GM18870 (cell line): ENCODE measurements around the gene HOTAIR.

Source experiments
- ATAC-seq: cut with Tn5 transposase; IDR thresholded peaks from one replicate; pipeline ENCODE4 v1.9.1; 2021; ENCODE audit warnings: moderate library complexity; ENCODE audit not compliant: unreplicated experiment

The HOTAIR gene

GRCh38 chr12:54000116-54001114 lies 25.7 kb upstream of the HOTAIR start, which contains the start of gene HOXC9:
HOXC9 (plus strand) TSS chr12:54000161; CDS start chr12:54000189, 28 bp downstream.
- no peak for ATAC-seq

GRCh38 chr12:53999559-54000115 lies 24.9 kb upstream of the HOTAIR start:
- no peak for ATAC-seq

- no peak for ATAC-seq
Observed at GRCh38 chr12:53998900-53999236, 24.1 kb upstream of the HOTAIR start.

- ATAC-seq = no peak
Observed at GRCh38 chr12:53998110-53998899, 23.6 kb upstream of the HOTAIR start.

GRCh38 chr12:53997204-53998109 lies 22.7 kb upstream of the HOTAIR start:
- ATAC-seq = no peak

DNA sequence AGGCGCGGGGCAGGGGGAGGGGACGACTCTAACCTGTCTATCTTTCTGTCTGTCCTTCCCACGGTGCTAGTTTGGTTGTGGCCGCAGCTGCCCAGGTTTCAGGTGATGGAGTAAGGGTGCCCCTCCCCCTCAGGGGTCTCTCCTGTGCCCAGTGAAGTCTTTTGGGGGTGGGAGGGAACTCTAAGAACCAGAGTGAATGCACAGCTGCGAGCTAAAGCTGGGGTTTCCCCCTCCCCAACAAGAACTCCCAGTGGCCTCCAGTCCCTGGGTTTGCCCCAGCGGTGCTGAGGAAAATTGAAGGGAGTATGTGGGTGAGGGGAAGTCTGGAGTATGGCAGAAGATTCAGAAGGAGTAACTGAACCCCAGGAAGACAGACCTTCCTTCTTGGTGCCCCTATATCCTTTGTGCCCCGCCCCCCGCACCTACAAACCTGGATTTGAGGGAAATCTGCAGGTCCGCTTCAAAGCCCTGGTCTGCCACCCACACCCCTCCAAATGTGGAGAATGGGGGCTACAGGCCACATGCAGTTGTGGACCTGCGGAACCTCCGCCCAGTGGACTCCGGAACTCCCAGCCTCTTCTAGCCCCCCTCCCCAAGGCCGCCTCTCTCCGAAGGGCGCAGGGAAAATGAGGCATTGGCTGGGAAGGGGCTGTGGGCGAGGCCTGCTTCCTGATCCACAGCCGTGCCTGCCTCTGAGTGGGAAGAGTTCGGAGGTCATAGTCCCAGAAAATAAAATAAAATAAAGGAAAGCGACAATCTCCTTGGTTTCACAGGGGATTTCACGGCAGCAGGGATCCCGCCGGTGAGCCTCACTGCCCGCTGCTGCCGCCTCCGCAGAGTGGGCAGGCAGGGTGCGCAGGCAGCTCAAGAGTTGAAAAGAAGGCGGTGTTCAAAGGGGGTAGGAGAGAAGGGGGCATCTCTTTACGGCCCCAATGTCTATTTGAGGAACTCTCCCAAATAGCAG lies 21.8 kb upstream of the HOTAIR start:
- no peak for ATAC-seq

DNA sequence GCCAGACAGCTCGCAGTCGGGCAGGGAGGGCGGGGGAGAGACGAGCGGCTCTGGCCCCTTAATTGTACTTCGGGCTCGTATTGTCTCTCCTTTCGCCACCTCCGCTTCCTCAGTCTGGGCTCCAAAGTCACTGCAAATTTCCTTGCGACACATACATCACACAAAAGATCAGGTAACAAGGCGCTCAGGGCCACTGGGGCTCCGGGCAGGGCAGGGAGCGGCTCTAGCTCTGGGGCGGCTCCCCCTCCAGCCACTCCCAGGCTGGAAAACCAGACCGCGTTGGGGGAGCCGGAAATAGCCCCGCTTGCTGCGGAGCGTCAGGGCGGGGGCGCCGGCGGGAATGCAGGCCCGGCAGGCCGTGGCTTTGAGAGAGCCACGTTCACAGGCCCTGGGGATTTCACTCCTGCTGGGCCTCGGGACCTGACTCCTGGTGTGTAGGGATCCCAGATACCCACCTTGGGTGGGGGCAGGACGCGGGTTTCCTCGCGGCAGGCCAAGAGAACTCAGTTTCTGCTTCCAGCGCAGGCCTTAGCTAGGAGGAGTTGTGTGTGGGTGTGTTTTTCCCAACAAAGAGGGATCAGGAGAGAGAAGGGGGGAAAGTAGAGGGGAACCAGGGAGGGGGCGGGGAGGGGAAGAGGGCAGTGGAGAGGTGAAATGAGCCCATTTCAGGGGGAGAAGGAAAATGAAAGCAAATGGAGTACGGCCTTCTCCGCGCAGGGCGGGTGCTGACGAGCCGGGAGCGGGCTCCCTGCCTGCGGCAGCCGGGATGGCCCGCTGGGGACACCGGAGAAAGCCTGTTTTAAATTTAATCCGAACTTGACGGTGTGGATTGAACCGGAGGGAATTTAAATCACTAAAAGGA lies 20.9 kb upstream of the HOTAIR start:
- ATAC-seq = no peak

DNA sequence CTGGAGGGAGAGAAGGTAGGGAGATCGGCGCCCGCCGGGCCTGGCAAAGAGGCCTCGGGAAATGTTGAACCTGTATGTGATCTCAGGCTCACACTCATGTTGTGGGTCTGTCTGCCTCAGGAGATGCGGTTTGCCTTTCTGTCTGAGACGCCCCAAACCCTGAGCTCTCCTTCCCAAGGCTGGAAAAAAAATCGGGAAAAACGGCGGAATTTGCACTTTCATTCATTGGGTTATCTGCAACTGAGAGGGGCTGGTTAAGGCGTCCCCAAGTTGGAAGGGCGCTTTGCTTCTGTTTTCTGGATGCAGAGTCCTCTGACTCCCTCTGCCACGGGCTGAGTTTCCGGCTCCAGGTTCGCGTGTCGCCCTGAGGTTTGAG lies 20.2 kb upstream of the HOTAIR start:
- no peak for ATAC-seq

DNA sequence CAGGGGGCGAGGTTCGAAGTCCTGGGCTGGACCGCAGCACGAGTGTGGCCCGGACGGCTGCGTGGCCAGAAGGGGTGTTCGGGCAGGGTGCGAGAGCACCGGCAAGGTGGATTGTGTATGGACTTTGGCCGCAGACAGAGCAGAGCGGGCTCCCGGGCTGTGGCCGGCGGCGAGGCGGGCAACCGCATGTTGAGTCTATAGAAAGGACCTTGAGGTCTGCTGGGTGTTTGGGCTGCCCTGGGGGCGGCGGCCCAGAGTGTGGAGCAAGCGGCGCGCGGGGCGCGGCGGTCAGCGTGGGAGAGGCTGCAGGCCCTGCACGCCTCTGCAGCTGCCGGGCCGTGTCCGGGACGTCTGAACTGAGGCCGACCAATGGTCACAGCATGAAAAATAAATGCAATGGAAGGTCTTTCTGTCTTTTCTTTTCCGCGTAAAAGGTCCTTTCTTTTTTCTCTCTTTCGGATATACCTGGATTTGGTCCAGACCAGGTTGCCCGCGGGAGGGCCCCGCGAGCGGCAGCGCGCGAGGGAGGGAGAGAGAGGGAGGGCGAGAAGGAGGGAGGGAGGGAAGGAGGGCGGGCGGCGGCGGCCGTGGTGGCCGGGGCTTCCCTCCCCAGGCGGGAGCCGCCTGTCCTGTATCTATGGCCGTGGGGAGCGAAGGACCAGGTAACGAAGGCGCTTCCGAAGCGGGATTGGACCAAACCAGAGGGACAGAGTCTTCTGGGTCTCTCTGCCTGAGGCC lies 19.7 kb upstream of the HOTAIR start:
- no peak for ATAC-seq

- no peak for ATAC-seq
Observed at GRCh38 chr12:53994009-53994263, 19.2 kb upstream of the HOTAIR start.

DNA sequence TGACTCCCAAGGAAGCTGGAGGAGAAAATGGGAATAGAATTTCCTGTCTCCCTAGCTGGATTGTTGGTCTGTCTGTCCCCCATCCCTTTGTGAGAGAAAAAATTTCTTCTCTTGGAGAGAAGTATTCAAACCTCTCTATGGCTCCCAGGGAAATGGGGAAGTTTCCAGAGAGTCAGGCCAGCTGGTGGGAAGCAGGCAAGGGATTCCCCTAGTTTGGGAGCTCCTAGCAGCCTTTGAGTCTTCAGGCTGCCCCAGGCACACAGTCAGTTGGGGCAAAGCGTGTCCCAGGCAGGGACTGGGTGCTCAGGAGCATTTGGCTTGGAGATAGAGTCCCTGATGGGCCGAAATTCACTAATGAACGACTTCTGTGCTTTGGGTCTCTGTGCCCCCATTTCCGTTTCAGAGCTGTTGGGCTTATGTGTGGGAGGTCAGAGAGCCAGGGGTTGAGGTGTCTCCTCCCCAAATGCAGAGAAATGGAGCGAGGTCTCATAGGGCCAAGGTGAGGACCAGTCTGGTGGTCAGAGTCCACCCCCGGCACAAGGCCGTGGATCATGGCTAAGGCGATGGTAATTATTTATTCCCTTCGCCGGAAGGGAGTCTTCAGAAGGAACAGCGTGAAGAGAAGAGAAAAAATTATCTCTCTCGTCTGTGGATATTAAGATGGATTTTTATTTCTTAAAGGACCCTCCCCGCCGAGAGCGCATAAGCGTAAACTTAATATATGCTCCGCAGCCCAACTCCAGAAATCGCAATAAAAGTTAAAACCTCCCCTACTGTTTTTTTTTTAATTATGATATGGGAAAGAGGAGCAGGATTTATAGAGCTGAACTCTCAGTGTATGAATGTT lies 18.6 kb upstream of the HOTAIR start:
- no peak for ATAC-seq

DNA sequence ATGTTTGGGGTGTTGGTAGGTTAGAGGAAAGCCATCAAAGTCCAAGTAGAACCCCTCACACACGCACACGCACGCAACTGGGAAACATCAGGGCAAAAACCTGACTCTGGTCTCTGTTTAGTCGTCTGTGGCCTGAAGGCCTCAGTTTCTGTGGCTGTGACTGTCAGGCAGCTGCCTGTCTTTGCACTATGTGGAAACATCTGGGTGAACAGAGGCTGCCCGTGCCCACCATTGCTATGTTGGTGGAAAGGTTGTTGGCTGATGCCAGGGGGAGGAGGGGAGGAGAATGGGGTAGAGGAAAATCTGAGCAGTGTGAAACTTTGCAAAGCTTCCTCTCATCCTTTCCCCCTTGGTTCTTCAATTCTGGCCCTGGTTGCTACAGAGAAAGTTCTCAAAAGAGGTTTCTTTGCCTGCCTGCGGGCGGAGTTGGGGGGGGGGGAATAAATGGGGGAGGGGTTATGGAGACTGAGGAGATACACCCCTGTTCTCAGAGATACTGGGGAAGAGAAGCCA lies 17.7 kb upstream of the HOTAIR start:
- ATAC-seq = no peak

DNA sequence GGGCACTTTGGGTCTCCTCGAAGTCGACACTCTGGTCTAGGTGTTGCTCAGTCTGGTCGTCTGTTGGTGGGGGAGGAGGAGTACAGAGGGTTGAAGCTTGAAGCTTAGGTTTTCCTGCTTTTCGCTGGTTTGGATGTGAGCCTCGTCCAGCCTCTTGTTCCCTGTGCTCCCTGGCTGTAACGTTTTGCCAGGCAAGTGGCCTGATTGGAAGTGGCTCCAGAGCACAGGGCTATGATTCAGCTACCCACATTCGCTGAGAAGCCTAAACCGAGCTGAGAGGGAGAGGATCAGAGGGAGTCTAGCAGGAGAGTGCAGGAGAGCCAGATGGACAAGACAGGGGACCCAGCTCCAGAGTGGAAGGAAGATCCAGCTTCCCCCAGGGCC lies 16.3 kb upstream of the HOTAIR start:
- no peak for ATAC-seq

- ATAC-seq = no peak
Observed at GRCh38 chr12:53990311-53991076, 15.7 kb upstream of the HOTAIR start.

GRCh38 chr12:53989227-53990113 lies 14.7 kb upstream of the HOTAIR start:
- ATAC-seq = no peak
